NT2/D1 (cell line): ENCODE data around the gene PPFIA2.

Source experiments
- DNase-seq: peaks from one replicate; pipeline ENCODE4 v3.0.0-alpha.2; 2011; ENCODE audit warnings: low read depth, low spot score
- H3K27me3 ChIP-seq: 2 replicates; pipeline ENCODE4 v1.6.0; 2011; ENCODE audit warnings: mild to moderate bottlenecking; ENCODE audit not compliant: insufficient read length, insufficient read depth
- H3K36me3 ChIP-seq: 2 replicates; pipeline ENCODE4 v1.6.1; 2011; ENCODE audit warnings: mild to moderate bottlenecking, low read length, mixed read lengths; ENCODE audit not compliant: insufficient read depth, insufficient read length
- H3K4me1 ChIP-seq: 2 replicates; pipeline ENCODE4 v1.5.1; 2011; ENCODE audit not compliant: insufficient read depth, insufficient read length
- H3K4me3 ChIP-seq: 2 replicates; pipeline ENCODE4 v1.5.1; 2011; ENCODE audit warnings: low read depth; ENCODE audit not compliant: insufficient read length
- H3K9ac ChIP-seq: 2 replicates; pipeline ENCODE4 v1.6.0; 2011; ENCODE audit warnings: low read depth; ENCODE audit not compliant: insufficient read length
- H3K9me3 ChIP-seq: 2 replicates; pipeline ENCODE4 v1.5.1; 2011; ENCODE audit warnings: mild to moderate bottlenecking, low read length; ENCODE audit not compliant: insufficient read depth
- SUZ12 ChIP-seq: IDR thresholded peaks from 2 replicates; pipeline ENCODE4 v1.6.1; 2011; ENCODE audit not compliant: insufficient read length, insufficient read depth; ENCODE audit errors: extremely low read depth
- YY1 ChIP-seq: IDR thresholded peaks from 2 replicates; pipeline ENCODE4 v1.6.1; 2011; ENCODE audit not compliant: insufficient read length, insufficient read depth
- ZNF274 ChIP-seq: IDR thresholded peaks from 2 replicates; pipeline ENCODE4 v1.6.1; 2011; ENCODE audit warnings: mild to moderate bottlenecking, low read depth, low read length

PPFIA2 gene

DNA sequence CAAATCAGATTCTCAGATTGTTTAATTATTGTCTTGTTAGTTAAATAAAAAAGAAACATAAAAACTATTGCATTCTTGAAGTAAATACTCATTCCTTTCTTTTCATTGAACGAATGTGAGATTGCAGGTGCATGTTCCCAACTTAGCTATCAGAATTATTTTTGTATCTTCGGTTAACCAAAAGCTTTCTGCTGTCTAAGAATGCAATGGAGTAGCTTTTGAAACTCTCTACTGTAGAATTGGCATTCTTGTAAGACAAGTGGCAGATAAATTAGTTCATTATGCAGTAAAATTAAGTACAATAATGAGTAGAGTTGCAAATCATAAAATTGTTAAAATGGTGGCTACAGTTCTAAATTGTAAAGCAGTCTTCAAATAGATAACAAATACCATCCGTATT, 383.2 kb downstream of the PPFIA2 start:
- no peaks in the 10 kb centered on the region for H3K36me3 ChIP-seq
- H3K4me3 ChIP-seq = no peak overlapping the region
- H3K4me1 ChIP-seq = no peaks in the 10 kb centered on the region
- TF ChIP-seq SUZ12 = no peak
- TF ChIP-seq YY1 = no peak
- TF ChIP-seq ZNF274 = no peak
- H3K9ac ChIP-seq = no peak overlapping the region
- DNase-seq = no peak
- H3K9me3 ChIP-seq = no peaks in the 10 kb centered on the region
- H3K27me3 ChIP-seq = no peaks in the 10 kb centered on the region

DNA sequence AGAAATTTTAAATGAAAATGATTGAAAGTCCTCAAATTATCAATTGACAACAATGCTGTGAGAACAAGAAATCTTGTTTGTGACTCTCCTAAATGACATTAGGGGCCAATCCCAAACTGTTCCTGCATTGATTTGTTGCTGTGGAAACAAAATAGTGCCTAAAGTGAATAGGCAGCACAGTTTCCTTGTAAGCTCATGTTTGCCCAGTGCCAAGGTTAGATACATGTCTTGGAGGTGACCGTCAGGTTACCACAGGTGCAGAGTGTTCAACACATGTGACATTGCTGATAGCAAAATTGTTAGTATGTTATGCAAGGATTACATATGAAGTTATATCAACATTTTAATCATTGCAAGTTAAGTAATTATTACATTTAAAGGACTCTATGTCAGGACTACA, 388.7 kb downstream of the PPFIA2 start:
- H3K4me3 ChIP-seq = no peak overlapping the region
- TF ChIP-seq ZNF274 = no peak
- TF ChIP-seq YY1 = no peak
- TF ChIP-seq SUZ12 = no peak
- no peak for DNase-seq
- no peaks in the 10 kb centered on the region for H3K27me3 ChIP-seq
- H3K9ac ChIP-seq = no peak overlapping the region
- no peaks in the 10 kb centered on the region for H3K36me3 ChIP-seq
- H3K4me1 ChIP-seq = no peaks in the 10 kb centered on the region
- no peaks in the 10 kb centered on the region for H3K9me3 ChIP-seq

DNA sequence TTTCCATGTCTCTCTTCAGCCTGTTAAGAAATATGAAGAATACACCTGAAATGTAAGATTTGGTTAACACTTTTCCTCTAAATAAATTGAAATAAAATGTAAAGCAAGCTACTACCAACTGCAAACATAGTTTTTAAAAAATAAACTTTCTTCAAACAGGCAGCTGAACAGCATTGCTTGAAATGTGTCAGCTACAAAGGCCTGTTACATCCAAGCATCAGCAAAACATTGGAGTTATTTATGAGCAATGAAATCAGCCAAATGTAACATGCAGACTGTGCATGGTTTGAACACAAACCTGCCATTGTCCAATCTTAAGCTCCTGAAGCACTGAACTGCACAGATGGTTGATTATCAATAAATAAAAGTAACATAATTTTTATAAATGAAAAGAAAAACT, 390.0 kb downstream of the PPFIA2 start:
- TF ChIP-seq SUZ12 (no peak), YY1 (no peak), ZNF274 (no peak)
- Histone ChIP-seq H3K9me3 (no peaks in the 10 kb centered on the region), H3K36me3 (no peaks in the 10 kb centered on the region), H3K4me3 (no peak overlapping the region), H3K9ac (no peak overlapping the region), H3K4me1 (no peaks in the 10 kb centered on the region), H3K27me3 (no peaks in the 10 kb centered on the region)
- DNase-seq = no peak

DNA sequence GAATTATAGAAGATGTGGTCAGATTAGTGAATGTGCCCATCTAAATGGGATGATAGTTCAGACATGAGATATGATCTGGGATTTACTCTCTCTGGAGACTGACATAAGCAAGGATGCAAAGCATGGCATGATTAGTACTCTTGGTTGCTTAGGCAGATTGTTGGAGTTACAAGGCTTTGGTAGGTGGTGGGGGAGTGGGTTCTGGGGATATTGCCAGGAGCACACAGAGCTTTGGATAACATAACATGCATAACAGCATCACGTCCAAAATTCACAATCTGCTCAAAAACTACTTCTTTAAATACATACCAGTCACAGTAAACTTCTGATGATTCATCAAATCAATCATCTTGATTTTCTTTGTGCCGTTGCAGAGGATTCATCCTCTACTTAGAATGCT, 393.9 kb downstream of the PPFIA2 start:
- Histone ChIP-seq H3K27me3 (no peaks in the 10 kb centered on the region), H3K36me3 (no peaks in the 10 kb centered on the region), H3K9me3 (no peaks in the 10 kb centered on the region), H3K4me1 (no peaks in the 10 kb centered on the region), H3K9ac (no peak overlapping the region), H3K4me3 (no peak overlapping the region)
- no peak for TF ChIP-seq ZNF274
- no peak for TF ChIP-seq SUZ12
- TF ChIP-seq YY1 = no peak
- DNase-seq = no peak

DNA sequence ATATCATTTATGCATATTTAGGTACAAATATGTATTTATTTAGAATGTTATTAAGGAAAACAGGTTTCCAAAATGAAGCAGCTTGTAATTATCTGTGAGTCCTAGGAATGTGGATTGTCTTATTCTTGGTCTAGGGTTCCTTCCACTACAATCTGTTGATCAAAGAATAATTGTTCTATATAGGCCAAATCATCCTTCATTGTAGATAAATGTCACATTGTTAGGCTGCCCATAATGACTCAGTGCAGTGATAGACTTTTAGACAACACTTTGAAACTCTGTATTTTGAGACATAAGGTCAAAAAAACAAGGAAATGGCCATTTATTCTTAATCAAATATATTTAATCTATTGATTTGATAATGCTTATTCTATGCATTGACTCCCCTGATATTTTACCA, 398.2 kb downstream of the PPFIA2 start:
- no peaks in the 10 kb centered on the region for H3K36me3 ChIP-seq
- no peaks in the 10 kb centered on the region for H3K9me3 ChIP-seq
- no peak for TF ChIP-seq ZNF274
- no peak for TF ChIP-seq SUZ12
- no peak for TF ChIP-seq YY1
- H3K27me3 ChIP-seq = no peaks in the 10 kb centered on the region
- H3K4me3 ChIP-seq = no peak overlapping the region
- DNase-seq = no peak
- no peak overlapping the region for H3K9ac ChIP-seq
- H3K4me1 ChIP-seq = no peaks in the 10 kb centered on the region

DNA sequence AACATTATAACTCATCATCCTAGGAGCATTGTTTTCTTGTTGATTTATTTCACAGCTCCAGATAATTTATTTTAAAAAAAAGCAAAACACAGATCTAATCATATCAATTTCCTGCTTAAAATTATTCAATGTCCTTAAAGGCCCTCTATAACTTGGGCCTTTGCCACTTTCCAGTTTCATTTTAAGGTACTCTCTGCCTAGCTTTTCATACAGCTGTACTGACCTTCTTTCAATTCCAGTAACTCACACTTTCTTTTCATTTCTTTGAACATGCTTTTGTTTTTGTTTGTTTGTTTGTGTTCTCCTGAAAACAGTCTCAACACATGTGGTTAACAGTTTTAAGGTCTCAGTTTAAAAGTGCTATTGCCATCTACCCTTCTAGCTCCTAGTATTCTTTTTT, 399.4 kb downstream of the PPFIA2 start:
- Histone ChIP-seq H3K9me3 (no peaks in the 10 kb centered on the region), H3K27me3 (no peaks in the 10 kb centered on the region), H3K4me1 (no peaks in the 10 kb centered on the region), H3K9ac (no peak overlapping the region), H3K36me3 (no peaks in the 10 kb centered on the region), H3K4me3 (no peak overlapping the region)
- TF ChIP-seq YY1 = no peak
- TF ChIP-seq ZNF274 = no peak
- TF ChIP-seq SUZ12 = no peak
- no peak for DNase-seq

DNA sequence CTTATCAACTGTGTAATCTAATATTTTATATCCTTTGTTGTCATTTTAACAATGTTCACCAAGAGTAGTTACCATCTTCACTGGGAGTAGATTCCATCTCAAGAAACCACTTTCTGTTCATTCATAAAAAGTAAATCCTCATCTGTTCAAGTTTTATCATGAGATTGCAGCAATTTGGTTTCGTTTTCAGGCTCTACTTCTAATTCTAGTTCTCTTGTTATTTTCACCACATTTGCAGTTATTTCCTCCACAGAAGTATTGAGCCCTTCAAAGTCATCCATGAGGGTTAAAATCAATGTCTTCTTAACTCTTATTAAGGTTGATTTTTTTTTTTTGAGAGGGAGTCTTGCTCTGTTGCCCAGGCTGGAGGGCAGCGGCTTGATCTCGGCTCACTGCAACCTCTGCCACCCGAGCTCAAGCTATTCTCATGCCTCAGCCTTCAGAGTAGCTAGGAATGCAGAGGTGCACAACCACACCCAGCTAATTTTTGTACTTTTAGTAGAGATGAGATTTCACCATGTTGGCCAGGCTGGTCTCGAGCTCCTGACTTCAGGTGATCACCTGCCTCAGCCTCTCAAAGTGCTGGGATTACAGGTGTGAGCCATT, 404.7 kb downstream of the PPFIA2 start:
- H3K9ac ChIP-seq = no peak overlapping the region
- H3K4me1 ChIP-seq = no peaks in the 10 kb centered on the region

DNA sequence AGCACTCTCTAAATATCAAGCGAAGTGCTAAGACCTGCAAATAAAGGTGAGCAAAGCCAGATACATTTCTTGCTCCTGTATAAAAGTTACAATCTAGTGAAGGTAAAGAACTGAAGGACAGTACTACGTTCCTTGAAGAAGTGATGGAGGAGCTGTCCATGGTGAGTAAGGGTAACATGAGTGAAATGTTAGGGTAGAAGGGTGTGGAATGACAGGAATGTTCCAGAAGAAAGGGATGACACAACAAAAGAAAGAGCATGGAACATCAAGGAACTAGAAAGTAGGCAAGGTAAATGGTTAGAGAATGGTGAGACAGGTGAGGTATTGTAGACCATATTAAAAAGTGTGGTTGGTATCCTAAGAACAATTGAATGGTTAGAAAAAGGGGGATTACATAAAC, 408.8 kb downstream of the PPFIA2 start:
- no peaks in the 10 kb centered on the region for H3K27me3 ChIP-seq
- H3K4me3 ChIP-seq = no peak overlapping the region
- H3K36me3 ChIP-seq = no peaks in the 10 kb centered on the region
- H3K9ac ChIP-seq = no peak overlapping the region
- TF ChIP-seq ZNF274 = no peak
- no peak for TF ChIP-seq SUZ12
- TF ChIP-seq YY1 = no peak
- no peaks in the 10 kb centered on the region for H3K9me3 ChIP-seq
- peak; percentile 32 for DNase-seq
- H3K4me1 ChIP-seq = no peaks in the 10 kb centered on the region

More for the DNA sequence above, 404.7 kb downstream of the PPFIA2 start:
- H3K36me3 ChIP-seq = no peaks in the 10 kb centered on the region
- TF ChIP-seq YY1 (no peak), ZNF274 (no peak), SUZ12 (no peak)
- H3K4me3 ChIP-seq = no peak overlapping the region
- no peak for DNase-seq
- no peaks in the 10 kb centered on the region for H3K27me3 ChIP-seq
- no peaks in the 10 kb centered on the region for H3K9me3 ChIP-seq
